ELF-1 (cell line): Measurements from ENCODE around the gene GAGE10.
A peak's percentile ranks its signal among the peaks of the same experiment; 100 is the strongest.

Experiments
- DNase-seq: peaks from one replicate; pipeline ENCODE4 v3.0.0-alpha.2; 2016; ENCODE audit warnings: low read depth, low spot score

The GAGE10 gene, protein sequence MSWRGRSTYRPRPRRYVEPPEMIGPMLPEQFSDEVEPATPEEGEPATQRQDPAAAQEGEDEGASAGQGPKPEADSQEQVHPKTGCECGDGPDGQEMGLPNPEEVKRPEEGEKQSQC

DNA sequence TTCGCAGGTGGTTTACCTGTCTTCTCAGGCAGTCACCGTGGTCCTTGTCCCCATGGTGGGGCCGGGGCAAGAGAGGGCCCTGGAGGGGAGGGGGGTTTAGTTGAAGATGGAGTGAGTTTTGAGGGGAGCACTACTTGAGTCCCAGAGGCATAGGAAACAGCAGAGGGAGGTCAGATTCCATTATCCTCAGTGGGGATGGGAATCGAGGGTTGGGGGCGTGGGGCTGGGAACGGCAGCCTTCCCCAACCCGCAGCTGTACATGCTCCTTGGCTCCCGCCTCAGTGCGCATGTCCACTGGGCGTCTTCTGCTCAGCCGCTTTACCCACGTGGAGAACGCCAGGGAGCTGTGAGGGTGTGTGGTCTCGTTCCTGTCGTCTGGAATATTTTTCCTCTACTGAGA is at the start of gene GAGE10:
GAGE10 (plus strand) TSS at position 301 of the 400 bp plus-strand sequence. CDS start 1,214 bp downstream, outside the sequence.
- no peak for DNase-seq

DNA sequence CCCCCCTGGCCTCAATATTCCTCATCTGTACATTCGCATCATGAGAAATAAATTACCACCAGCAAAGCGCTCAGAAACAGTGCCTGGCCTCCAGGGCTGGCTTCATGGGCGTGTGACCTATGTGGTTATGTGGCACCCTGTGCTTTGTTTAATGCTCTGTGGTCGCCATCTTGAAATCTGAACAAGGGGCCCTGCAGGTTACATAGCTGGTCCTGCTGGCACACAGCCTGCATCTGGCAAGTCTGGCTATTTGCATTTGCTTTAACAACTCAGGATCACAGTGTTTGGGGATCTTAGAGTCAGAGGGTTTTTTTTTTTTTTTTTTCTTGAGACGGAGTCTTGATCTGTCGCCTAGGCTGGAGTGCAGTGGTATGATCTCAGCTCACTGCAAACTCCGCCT is 48.8 kb upstream of the GAGE10 start:
- no peak for DNase-seq

DNA sequence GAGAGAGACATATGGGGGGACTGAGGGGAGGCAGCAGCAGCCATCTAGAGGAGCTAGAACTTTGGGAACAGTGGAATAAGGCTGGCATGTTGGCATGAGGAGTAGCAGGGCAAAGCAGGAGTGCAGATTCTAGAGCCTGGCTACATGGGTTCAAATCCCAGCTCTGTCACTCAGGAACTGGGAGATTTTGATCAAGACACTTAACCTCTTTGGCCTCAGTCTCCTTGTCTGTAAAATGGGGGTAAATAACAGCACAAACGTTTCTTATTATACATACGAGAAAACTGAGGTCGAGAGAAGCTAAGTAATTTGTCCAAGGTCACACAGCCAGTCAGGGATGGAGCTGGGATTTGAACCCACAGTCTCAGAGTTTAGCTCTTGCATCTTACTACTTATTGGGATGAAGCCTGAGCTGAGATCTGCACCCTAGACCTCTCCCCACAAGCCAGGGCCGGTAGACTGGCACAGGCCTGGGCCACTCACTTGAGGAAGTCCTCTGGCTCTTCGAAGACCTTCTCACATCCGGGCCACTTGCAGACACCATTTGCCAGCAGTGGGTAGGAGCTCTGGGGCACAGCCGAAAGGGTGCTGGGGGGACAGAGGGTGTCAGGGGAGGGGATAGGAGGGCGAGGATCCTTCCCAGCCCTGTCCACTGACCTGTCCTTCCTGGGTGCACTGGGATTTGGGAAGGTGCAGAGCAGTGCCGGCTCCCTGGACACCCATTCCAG is 47.0 kb upstream of the GAGE10 start:
- DNase-seq: no peak

DNA sequence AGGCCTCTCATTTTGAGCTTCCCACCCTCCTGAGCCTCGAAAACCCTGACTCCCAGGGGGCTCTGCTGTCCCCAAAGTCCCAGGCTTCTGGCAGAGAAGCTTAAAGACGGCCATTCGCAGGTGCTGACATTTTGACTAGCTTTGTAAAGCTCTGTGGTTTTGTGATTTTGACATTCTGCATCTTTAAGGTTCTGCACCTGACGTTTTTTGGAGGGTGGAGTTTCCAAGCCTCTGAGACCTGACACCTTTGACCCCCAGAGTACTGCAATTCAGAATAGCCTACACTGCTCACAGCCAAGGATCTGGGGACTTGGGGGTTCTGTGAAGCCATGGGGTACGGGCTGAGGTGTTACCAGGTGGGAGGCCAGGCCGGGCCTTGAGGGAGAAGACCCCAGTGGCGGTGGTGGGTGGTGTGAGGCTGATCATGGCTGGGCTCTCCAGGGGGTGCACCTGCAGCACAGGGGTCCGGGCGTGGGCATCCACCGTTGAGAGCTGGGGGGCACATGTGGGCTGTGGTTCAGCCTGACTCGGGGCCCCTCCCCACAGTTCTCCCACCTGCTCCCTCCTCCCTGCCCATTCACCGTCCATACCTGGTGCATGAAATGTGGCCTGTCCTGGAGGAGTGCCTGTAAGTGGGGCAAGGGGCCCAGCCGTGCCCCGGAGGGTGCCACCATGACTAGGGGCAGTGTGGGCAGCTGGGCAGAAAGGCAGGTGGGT is 46.2 kb upstream of the GAGE10 start:
- DNase-seq: no peak

DNA sequence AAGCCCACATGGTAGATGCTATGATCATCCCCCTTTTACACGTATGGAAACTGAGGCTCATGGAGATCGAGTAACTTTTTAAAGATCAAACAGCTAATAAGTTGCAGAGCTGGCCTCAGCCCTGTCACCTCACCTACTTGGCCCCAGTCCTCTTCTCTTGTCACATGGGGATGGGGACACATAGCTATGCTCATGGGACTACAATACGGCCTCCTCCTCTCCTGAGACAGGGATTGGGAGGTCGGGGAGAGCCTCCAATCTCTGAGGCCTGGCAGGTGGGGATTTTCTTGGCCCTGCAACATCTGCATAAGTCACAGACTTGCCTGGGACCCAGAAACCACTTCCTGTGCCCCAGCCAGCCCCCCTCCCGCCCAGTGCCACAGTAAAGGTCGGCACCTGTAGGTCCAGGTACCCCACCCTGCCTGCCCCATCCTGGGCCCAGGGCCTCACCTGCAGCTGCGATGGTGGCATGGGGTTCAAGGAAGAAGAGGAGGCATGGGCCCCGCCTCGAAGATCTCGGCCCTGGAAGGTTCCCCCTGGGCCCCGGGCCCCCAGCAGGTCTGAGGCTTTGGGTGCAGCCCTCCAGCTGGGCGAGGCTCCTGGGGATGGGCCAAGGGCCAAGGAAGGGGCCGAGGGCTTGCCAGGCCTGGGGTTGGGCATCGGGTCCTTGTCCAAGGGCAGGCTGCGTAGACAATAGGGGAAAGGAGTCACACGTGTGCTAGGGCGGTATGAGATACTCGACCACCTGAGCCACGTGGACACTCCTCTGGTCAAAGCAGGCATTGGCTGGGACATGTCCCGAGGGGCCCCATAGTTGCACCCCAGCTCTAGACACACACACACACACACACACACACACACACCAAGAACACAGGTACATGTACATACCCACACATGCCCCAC is 45.3 kb upstream of the GAGE10 start:
- no peak for DNase-seq

DNA sequence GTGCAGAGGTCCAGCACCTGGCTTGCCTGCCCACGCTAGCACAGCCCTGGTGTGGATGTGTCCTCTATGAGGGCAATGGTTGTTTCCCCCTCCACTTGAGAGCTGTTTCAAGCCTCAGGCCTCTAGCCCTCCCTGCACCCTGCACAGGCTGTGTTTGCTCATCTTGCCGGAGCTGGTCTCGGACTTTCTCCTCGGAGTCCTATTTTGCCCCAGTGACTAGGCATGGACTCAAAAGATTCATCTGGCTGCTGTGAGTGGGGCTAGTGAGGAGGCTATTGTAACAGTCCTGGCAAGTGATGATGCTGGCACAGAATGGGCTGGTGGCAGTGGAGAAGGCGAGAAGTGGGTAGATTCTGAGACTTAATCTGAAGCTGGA is 44.7 kb upstream of the GAGE10 start:
- no peak for DNase-seq

DNA sequence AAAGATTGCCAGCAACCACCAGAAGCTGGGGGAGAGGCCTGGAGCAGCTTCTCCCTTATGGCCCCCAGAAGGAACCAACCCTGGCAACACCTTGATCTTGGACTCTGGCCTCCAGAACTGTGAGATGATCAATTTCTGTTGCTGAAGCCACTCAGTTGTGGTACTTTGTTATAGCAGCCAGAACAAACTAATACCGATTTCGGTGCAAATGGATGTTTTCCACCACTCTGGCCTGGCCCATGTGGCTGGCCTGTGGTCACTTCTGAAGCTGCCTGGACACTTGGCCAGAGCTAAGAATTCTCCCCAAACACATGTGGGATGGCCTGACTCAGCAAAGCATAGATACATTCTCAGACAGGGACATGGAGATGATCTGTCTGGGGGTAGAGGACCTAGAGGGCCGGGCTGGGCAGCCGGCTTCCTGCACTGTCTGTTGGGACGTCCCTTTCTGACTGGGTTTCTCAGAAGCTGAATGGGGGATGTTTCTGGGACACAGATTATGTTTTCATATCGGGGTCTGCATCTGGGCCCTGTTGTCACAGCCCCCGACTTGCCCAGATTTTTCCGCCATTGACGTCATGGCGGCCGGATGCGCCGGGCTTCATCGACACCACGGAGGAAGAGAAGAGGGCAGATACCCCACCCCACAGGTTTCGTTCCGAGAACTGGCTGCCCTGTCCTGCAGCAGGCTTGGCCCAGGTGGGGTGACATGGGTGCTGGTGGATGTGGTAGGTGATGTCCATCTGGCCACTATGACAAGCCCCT is 43.0 kb upstream of the GAGE10 start:
- no peak for DNase-seq

DNA sequence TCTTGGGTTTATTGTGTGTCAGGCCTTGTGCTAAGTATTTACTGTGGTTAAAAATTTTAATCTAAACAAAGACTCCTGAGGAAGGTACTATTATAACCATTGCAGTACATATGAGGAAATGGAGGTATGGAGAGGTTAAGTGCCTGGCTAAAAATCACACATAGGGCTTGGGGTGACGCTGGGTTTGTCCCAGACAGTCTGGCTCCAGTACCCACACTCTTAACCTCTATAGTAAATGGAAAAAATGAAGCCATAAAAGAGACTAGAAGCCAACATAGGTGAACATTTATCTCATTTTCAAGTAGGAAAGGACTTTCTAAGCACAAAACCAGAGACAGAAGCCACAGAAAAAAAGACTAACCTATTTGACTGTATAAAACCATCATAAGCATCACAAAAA is 40.8 kb upstream of the GAGE10 start:
- DNase-seq: no peak

DNA sequence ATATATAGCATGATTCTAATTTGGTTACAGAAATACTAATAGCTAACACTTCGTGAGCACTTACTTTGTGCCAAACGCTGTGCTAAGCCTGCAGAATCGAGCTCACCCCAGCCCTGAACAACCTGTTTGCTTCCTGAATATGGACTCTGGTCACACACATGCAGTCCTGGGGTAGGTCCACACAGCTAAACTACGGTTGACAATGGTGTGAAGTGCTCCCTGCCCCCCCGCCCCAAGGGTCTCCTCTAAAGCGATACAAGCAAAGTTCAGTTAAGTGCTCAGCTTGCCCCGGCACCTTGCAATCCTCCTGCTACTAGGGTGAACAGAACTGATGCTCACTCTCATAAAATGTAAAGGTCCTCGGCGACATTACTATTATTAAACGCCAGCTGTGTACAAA is 39.8 kb upstream of the GAGE10 start:
- no peak for DNase-seq

DNA sequence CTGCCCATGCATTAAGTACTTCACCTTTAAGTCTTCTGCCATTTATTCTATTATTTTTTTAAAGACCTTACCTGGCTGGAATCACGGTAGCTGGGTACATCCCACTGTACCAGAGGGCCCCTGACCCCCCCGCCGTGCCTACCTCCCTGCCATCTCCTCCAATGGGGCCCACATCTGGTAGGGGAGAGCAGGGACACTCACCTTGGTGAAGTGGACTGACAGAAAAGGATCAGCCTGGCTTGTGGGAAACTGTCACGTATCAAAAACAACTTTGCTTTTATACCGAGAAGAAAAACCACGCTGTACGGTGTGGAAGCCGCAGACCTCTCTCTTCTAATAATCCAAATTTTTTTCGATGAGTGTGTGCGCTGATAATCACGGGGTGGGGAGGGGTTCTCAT is 39.0 kb upstream of the GAGE10 start, which contains the start of gene FOXP3:
FOXP3 (minus strand) TSS at position 251 of the 400 bp plus-strand sequence. CDS start 6,205 bp downstream, outside the sequence.
- DNase-seq: no peak

DNA sequence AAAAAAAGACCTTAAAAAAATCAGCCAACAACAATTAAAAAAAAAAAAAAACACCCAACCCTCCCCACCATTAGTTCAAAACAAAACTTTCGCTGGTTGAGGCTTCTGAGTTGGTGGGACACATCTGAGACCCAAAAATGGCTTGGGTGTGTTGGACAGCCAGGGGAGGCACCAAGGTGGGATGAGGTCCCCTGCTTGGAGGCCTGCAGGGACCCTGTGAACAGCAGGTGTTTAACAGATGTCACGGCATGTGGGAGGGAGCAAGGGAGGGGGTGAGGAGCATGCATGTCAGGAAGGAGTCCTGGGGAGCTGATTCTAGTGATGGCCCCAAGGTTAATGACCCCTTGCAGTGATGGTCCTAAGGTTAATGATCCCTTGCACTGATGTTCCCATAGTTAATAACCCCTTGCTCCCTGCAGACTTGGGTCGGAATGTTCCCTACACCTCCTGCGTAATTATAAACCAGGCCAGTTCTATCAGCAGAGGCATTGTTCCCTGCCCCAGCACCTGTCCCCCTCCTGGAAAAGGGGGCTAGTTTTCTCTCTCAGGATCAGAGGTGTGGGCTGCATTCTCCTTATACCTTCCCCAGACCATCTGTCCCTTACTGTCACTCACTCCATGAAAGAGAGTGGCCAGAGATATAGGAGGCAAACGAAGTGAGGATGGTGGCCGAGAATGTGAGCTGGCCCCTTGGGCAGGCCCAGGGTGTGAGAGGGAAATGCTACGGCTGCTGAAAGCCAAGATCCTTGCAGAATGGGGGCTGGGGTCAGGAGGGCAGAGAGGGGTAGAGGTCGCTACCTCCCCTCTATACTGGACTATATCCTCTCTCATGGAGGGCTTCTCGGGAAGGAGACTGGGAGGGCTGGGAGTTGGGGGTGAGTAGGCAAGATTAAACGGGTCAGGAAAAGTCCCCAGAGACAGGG is 36.7 kb upstream of the GAGE10 start:
- no peak for DNase-seq

DNA sequence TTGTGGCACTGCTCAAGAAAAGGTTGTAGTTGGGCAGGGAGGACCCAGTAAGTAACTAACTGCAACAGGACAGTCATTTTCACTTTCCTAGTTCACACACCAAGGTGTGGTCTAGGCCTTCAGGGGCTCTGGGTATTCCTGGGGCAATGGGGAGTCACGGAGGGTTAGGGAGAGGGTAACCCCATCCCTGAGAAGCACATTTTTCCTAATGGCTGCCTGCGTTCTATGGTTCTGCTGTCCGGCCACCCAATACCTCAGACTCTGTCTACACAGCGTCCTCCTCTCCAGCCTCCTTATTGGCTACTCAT is 34.8 kb upstream of the GAGE10 start:
- no peak for DNase-seq

DNA sequence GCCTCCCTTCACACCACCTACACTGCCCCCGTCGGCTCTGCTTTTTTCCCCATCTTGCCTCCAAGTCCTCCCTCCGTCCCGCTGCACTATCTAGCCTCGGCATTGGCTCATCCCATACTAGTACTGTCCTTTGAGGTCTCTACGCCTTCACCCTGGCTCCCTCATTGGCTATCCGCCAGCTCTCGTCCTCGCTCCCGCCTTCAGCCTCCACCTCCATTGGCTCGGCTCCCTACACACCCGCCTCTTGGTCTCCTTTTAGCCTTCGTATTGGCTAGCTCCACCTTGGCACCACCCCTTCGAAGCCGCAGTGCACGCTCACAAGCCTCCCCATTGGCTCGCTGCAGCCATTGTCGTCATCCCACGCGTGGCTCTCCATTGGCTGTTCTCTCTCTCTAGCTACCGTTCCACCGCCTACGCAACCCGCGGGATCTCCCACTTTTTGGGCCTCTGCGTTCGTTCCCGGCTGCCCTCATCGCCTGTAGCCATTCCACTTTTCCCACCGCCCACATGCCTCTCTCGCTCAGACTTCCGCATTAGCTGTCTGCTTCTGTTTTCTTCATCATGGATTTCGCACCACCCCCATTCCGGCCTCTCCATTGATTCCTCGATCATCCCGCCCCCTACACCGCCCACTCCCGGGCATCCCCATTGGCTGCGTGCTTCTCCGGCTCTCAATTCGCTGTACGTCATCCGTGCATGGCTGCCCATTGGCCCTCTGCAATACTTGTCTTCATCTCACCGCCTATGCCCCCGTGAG is 34.3 kb upstream of the GAGE10 start:
- peak; percentile 100 for DNase-seq

DNA sequence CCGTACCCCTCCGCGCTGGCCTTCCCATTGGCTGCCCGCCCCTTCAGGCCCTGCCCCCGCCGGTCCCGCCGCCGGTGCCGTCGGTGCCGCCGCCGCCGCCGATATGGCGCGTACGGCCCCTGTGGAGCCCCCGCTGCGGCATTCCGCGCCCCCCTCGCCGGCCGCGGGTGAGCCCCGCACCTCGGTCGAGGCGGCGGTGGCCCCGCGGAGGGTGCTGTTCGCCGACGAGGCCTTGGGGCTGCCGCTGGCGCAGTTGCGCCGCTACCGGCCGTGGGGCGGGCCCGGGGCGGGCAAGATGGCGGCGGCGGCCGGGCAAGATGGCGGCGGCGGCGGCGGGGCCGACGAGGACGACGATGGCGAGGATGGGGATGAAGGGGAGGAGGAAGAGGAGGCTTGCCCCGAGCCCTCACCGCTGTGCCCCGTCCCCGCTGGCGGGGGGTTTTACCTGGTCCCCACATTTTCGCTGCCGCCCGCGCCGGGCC is 33.6 kb upstream of the GAGE10 start, which contains the start of gene PPP1R3F:
PPP1R3F (plus strand) TSS at position 27 of the 482 bp plus-strand sequence; CDS start at position 104, 77 bp downstream.
- DNase-seq: no peak

DNA sequence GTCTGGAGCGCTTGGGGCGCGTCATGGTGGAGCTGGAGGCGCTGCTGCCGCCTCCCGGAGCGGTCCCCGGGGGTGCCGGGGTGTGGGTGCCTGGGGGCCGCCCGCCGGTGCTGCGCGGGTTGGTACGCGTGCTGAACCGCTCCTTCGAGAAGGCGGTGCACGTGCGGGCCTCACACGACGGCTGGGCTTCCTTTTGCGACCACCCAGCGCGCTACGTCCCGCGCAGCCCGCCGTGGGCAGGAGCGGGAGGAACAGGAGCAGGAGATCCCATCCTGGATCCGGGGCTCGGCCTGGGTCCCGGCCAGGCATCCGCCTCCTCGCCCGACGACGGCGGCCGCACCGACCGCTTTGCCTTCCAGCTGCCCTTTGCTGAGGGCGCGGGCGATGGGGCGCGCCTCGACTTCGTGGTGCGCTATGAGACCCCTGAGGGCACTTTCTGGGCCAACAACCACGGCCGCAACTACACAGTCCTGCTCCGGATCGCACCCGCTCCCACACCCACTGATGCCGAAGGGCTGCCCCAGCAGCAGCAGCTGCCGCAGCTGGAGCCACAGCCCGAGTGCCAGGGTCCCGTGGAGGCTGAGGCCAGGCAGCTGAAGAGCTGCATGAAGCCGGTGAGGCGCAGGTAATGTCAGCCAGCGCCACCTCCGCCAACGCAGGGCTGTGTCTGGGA is 33.1 kb upstream of the GAGE10 start:
- peak; percentile 32 for DNase-seq

DNA sequence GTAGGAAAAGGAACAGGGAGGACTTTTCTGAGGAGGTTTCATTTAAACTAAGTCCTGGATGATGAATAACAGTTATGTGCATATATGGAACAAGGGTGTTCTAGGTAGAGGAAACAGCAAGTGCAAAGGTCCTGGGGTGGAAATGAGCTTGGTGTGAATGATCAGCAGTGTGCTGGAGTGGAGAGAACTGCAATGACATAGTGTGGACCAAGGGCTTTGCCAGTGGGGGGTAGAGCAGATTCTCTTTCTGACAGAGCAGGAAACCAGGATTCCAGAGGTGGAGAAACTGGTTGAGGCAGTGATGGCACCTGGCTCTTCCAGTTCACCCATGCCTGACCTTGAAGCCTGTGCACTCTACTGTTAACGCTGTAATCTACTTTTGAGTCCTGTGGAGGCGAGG is 32.1 kb upstream of the GAGE10 start:
- DNase-seq: peak; percentile 67

DNA sequence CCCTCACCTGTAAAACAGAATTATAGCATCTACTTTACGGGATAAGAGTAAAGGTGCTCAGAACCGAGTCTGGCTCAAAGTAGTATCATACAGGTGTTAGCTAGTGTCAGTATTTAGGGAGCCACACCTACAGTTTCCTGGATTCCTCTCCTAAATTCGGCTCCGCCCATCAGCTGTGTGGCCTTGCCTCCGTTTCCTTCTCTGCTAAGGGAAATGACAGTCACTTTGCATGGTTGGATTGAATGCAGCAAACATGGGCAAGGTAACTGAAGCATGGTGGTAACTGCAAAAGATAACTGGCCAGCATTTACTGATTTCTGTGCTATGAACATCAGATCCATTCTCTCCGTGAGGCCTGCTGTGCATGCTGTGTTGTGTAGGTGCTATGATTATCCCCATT is 31.0 kb upstream of the GAGE10 start:
- no peak for DNase-seq

DNA sequence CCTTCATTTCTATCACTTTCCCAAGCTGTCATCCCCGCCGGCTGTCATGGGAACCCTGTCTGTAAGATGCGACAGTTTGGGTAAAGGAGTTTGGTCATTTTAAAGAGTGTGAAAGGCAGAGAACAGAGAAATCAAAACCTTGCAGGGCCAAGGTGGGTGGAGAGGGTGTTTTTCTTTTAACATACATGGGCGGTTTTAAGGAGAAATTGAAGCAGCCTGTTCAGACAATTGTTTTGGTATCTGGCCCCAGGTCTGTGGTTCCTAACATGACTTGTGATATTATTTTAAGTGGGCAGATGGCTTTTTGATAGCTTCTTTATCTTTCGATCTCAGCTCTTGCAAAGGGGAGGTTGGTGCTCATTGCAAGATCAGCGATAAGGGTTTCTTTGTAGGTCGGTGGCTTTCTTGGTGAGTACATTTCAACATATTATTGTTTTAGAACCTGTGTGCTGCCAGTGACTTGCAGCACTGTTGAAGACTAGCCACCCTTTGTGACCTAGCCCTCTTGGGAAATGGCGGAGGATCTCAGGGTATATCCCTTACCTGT is 30.2 kb upstream of the GAGE10 start:
- DNase-seq: no peak
